Skeletal muscle satellite cell (primary cell): ENCODE measurements around the gene ZBTB40.

Experiments
- H3K27me3 ChIP-seq: 2 replicates; pipeline ENCODE4 v1.7.0; 2013; ENCODE audit warnings: low read length; ENCODE audit not compliant: control insufficient read depth, insufficient read depth
- H3K36me3 ChIP-seq: 2 replicates; pipeline ENCODE4 v1.7.0; 2013; ENCODE audit warnings: mild to moderate bottlenecking, control low read depth, low read length; ENCODE audit not compliant: insufficient read depth
- H3K4me1 ChIP-seq: 2 replicates; pipeline ENCODE4 v1.7.0; 2013; ENCODE audit warnings: low read length; ENCODE audit not compliant: control insufficient read depth, insufficient read depth
- H3K4me2 ChIP-seq: 2 replicates; pipeline ENCODE4 v1.7.0; 2013; ENCODE audit warnings: mild to moderate bottlenecking, low read length
- H3K4me3 ChIP-seq: 2 replicates; pipeline ENCODE4 v1.7.0; 2013; ENCODE audit warnings: low read length
- H3K9ac ChIP-seq: 2 replicates; pipeline ENCODE4 v1.7.0; 2013; ENCODE audit warnings: mild to moderate bottlenecking, low read depth, low read length, moderate library complexity
- H3K9me3 ChIP-seq: replicated peaks from 2 replicates; pipeline ENCODE4 v1.7.0; 2013; ENCODE audit warnings: mild to moderate bottlenecking, control low read depth, low read length

Gene ZBTB40

GRCh38 chr1:22526677-22527076 is 75.0 kb downstream of the ZBTB40 start:
- H3K36me3 ChIP-seq: peaks cover 37% of the 10 kb centered on the region
- H3K4me2 ChIP-seq: no peak overlapping the region
- H3K9ac ChIP-seq: no peak overlapping the region
- H3K4me3 ChIP-seq: no peak overlapping the region
- H3K27me3 ChIP-seq: no peaks in the 10 kb centered on the region
- H3K9me3 ChIP-seq: no peaks in the 10 kb centered on the region
- no peaks in the 10 kb centered on the region for H3K4me1 ChIP-seq

GRCh38 chr1:22527122-22527521 is 75.5 kb downstream of the ZBTB40 start:
- Histone ChIP-seq H3K36me3 (peaks cover 33% of the 10 kb centered on the region), H3K27me3 (no peaks in the 10 kb centered on the region), H3K9ac (no peak overlapping the region), H3K4me1 (no peaks in the 10 kb centered on the region), H3K9me3 (no peaks in the 10 kb centered on the region), H3K4me2 (no peak overlapping the region), H3K4me3 (no peak overlapping the region)

- Histone ChIP-seq H3K4me3 (no peak overlapping the region), H3K27me3 (no peaks in the 10 kb centered on the region), H3K9me3 (no peaks in the 10 kb centered on the region), H3K4me2 (no peak overlapping the region), H3K36me3 (peaks cover 31% of the 10 kb centered on the region), H3K9ac (no peak overlapping the region), H3K4me1 (no peaks in the 10 kb centered on the region)
These were observed 76.1 kb downstream of the ZBTB40 start for GRCh38 chr1:22527555-22528296.

GRCh38 chr1:22528451-22528850 is 76.8 kb downstream of the ZBTB40 start:
- no peak overlapping the region for H3K4me3 ChIP-seq
- H3K27me3 ChIP-seq: no peaks in the 10 kb centered on the region
- H3K4me2 ChIP-seq: no peak overlapping the region
- H3K36me3 ChIP-seq: peaks cover 31% of the 10 kb centered on the region
- no peaks in the 10 kb centered on the region for H3K4me1 ChIP-seq
- H3K9ac ChIP-seq: no peak overlapping the region
- H3K9me3 ChIP-seq: no peaks in the 10 kb centered on the region

- H3K36me3 ChIP-seq: peaks cover 16% of the 10 kb centered on the region
These were observed 78.4 kb downstream of the ZBTB40 start for GRCh38 chr1:22529901-22530621.

GRCh38 chr1:22530715-22531114 is 79.1 kb downstream of the ZBTB40 start:
- no peak overlapping the region for H3K4me2 ChIP-seq
- H3K9ac ChIP-seq: no peak overlapping the region
- H3K9me3 ChIP-seq: no peaks in the 10 kb centered on the region
- no peaks in the 10 kb centered on the region for H3K4me1 ChIP-seq
- peaks cover 13% of the 10 kb centered on the region for H3K36me3 ChIP-seq
- H3K4me3 ChIP-seq: no peak overlapping the region
- H3K27me3 ChIP-seq: no peaks in the 10 kb centered on the region

More at GRCh38 chr1:22529901-22530621, 78.4 kb downstream of the ZBTB40 start:
- Histone ChIP-seq H3K27me3 (no peaks in the 10 kb centered on the region), H3K4me3 (no peak overlapping the region), H3K4me2 (no peak overlapping the region), H3K4me1 (no peaks in the 10 kb centered on the region), H3K9ac (no peak overlapping the region), H3K9me3 (no peaks in the 10 kb centered on the region)

GRCh38 chr1:22531251-22531650 is 79.6 kb downstream of the ZBTB40 start:
- no peaks in the 10 kb centered on the region for H3K4me1 ChIP-seq
- no peaks in the 10 kb centered on the region for H3K9me3 ChIP-seq
- no peak overlapping the region for H3K4me3 ChIP-seq
- H3K36me3 ChIP-seq: peaks cover 13% of the 10 kb centered on the region
- H3K9ac ChIP-seq: no peak overlapping the region
- H3K27me3 ChIP-seq: no peaks in the 10 kb centered on the region
- H3K4me2 ChIP-seq: no peak overlapping the region

- H3K27me3 ChIP-seq: no peaks in the 10 kb centered on the region
- no peak overlapping the region for H3K4me2 ChIP-seq
- no peak overlapping the region for H3K9ac ChIP-seq
- no peak overlapping the region for H3K4me3 ChIP-seq
- no peaks in the 10 kb centered on the region for H3K9me3 ChIP-seq
- no peaks in the 10 kb centered on the region for H3K4me1 ChIP-seq
- no peaks in the 10 kb centered on the region for H3K36me3 ChIP-seq
These were observed 81.7 kb downstream of the ZBTB40 start for GRCh38 chr1:22533244-22533895.

- Histone ChIP-seq H3K4me1 (no peaks in the 10 kb centered on the region), H3K27me3 (no peaks in the 10 kb centered on the region), H3K9me3 (no peaks in the 10 kb centered on the region), H3K36me3 (no peaks in the 10 kb centered on the region), H3K4me2 (no peak overlapping the region), H3K9ac (no peak overlapping the region), H3K4me3 (no peak overlapping the region)
These were observed 83.3 kb downstream of the ZBTB40 start for GRCh38 chr1:22534951-22535350.

GRCh38 chr1:22535399-22535798 is 83.7 kb downstream of the ZBTB40 start:
- Histone ChIP-seq H3K27me3 (no peaks in the 10 kb centered on the region), H3K4me2 (no peak overlapping the region), H3K9ac (no peak overlapping the region), H3K4me1 (no peaks in the 10 kb centered on the region), H3K36me3 (no peaks in the 10 kb centered on the region), H3K9me3 (no peaks in the 10 kb centered on the region), H3K4me3 (no peak overlapping the region)

- no peak overlapping the region for H3K4me3 ChIP-seq
- H3K36me3 ChIP-seq: no peaks in the 10 kb centered on the region
These were observed 84.9 kb downstream of the ZBTB40 start for GRCh38 chr1:22536506-22536905.

More at GRCh38 chr1:22536506-22536905, 84.9 kb downstream of the ZBTB40 start:
- Histone ChIP-seq H3K9me3 (no peaks in the 10 kb centered on the region), H3K27me3 (no peaks in the 10 kb centered on the region), H3K4me1 (no peaks in the 10 kb centered on the region), H3K4me2 (no peak overlapping the region), H3K9ac (no peak overlapping the region)
